Tibial nerve (tissue), 4 donors: ENCODE results near the gene DOK3. TPM values are rescaled to one million over a fixed set of nuclear protein-coding genes. Genes with fewer than 3 reads are reported as not detected.
A peak's percentile ranks its signal among the peaks of the same experiment; 100 is the strongest.

Experiments used
- DNase-seq, 2 donors: peaks; one replicate each; pipeline ENCODE4 v3.0.0-alpha.2; 2019; ENCODE audit warnings: low spot score in 2 of 2
- H3K27ac ChIP-seq, 4 donors: fragments of 200-600 bp; sonication (generic) in 3 of 4; one replicate each; pipeline ENCODE4 v1.5.1; 2017 to 2019; ENCODE audit warnings: mild to moderate bottlenecking in 1 of 4
- H3K27me3 ChIP-seq, 2 donors: fragments of 200-600 bp; sonication (generic) in 1 of 2; one replicate each; pipeline versions ENCODE4 v1.5.1 to v1.6.0; 2017 to 2019
- H3K36me3 ChIP-seq, 3 donors: fragments of 200-600 bp; sonication (generic); one replicate each; pipeline ENCODE4 v1.5.1; 2018 to 2019
- H3K4me1 ChIP-seq, 4 donors: fragments of 200-600 bp; sonication (generic) in 3 of 4; one replicate each; pipeline ENCODE4 v1.5.1; 2017 to 2019
- H3K4me3 ChIP-seq, 4 donors: fragments of 200-600 bp; sonication (generic) in 3 of 4; one replicate each; pipeline ENCODE4 v1.5.1; 2017 to 2019; ENCODE audit warnings: mild to moderate bottlenecking in 1 of 4, moderate library complexity in 1 of 4
- H3K9me3 ChIP-seq, 4 donors: fragments of 200-600 bp; sonication (generic) in 3 of 4; one replicate each; pipeline ENCODE4 v1.5.1; 2017 to 2019
- EP300 ChIP-seq, 2 donors: sonication (generic); formaldehyde crosslinking; IDR thresholded peaks; one replicate each; pipeline ENCODE4 v1.6.1; 2017; ENCODE audit warnings: antibody characterized with exemption in 2 of 2, mild to moderate bottlenecking in 1 of 2
- POLR2A ChIP-seq, 2 donors: fragments of 450-650 bp; IDR thresholded peaks; one replicate each; pipeline ENCODE4 v1.6.1; 2017; ENCODE audit warnings: antibody characterized with exemption in 2 of 2, mild to moderate bottlenecking in 2 of 2, moderate library complexity in 2 of 2
- WGBS, 2 donors: methylation state at CpG; one replicate each; pipeline ENCODE4 v1.1.5; 2018; 5-methylcytosine and 5-hydroxymethylcytosine counted together
- total RNA-seq, 4 donors: library from RNA; depleted of rRNA; stranded (reverse); fragments of >200 nt; gene quantifications; one replicate each; pipeline ENCODE4 v1.1.0, GENCODE V29; 2016
- TF ChIP-seq, protein P1 (sequence below), 5 experiments: fragments of 200-600 bp in 3 of 5; fragments of 450-650 bp in 2 of 5; sonication (generic) in 3 of 5; IDR thresholded peaks; one replicate each; pipeline ENCODE4 v1.5.1; 2016 to 2019; ENCODE audit warnings: antibody characterized with exemption in 5 of 5, mild to moderate bottlenecking in 3 of 5, moderate library complexity in 2 of 5

DOK3 gene
- total RNA-seq, 4 donors from 2014 or later, result 7.8 to 20.1 (median 11.5) TPM

DNA sequence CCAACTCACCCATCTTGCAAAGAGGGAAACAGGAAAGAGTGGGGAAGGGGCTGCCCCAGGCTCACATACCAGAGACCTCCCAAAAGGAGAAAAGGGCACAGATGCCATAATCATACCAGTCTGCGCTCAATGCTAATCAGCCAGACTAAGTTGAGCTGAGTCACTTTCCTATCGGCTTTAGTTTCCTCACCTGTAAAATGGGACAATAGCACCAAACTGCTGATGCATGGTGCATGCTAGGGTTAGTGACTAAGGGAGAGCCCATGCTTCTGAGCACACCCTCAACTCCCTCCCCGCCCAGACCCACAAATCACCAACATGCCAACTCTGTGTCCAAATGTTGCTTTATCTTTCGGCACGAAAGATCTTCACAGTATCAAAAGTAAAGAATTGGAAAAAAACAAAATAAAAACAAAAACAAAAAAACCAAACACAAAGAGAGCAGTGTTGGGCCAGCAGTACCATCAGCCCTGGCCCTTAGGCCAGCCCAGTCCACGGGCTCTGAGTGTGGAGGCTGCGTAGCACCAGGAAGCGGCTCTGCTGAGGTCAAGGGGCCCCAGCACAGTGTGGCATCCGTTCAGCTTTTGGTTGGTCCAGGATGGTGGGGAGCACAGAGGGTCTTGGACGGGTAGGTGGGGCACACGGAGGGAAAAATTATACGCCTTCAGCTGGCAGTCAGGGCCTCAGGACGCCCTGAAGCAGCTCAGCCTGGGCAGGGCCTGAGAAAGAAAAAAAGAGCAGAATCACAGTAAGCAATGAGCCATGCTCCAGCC, 10.0 kb upstream of the DOK3 start:
- 76 to 79% methylated on average over 13 of the region's 13 CpGs for WGBS, 2 donors
- no peak overlapping the region for H3K27ac ChIP-seq
- H3K4me1 ChIP-seq, result peaks cover 3 to 30% (median 10%) of the 10 kb centered on the region in 4 donors
- H3K4me3 ChIP-seq, result no peak overlapping the region
- H3K9me3 ChIP-seq, result no peaks in the 10 kb centered on the region
- H3K36me3 ChIP-seq, result peaks cover 0 to 69% (median 11%) of the 10 kb centered on the region in 3 donors
- H3K27me3 ChIP-seq, result no peaks in the 10 kb centered on the region
- no peak for DNase-seq
- TF ChIP-seq EP300 (IDR thresholded peaks at IDR 0.05) (no peak), POLR2A (IDR thresholded peaks at IDR 0.05) (no peak)
- TF ChIP-seq, protein P1, sequence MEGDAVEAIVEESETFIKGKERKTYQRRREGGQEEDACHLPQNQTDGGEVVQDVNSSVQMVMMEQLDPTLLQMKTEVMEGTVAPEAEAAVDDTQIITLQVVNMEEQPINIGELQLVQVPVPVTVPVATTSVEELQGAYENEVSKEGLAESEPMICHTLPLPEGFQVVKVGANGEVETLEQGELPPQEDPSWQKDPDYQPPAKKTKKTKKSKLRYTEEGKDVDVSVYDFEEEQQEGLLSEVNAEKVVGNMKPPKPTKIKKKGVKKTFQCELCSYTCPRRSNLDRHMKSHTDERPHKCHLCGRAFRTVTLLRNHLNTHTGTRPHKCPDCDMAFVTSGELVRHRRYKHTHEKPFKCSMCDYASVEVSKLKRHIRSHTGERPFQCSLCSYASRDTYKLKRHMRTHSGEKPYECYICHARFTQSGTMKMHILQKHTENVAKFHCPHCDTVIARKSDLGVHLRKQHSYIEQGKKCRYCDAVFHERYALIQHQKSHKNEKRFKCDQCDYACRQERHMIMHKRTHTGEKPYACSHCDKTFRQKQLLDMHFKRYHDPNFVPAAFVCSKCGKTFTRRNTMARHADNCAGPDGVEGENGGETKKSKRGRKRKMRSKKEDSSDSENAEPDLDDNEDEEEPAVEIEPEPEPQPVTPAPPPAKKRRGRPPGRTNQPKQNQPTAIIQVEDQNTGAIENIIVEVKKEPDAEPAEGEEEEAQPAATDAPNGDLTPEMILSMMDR (IDR thresholded peaks at IDR 0.05), result no peak

DNA sequence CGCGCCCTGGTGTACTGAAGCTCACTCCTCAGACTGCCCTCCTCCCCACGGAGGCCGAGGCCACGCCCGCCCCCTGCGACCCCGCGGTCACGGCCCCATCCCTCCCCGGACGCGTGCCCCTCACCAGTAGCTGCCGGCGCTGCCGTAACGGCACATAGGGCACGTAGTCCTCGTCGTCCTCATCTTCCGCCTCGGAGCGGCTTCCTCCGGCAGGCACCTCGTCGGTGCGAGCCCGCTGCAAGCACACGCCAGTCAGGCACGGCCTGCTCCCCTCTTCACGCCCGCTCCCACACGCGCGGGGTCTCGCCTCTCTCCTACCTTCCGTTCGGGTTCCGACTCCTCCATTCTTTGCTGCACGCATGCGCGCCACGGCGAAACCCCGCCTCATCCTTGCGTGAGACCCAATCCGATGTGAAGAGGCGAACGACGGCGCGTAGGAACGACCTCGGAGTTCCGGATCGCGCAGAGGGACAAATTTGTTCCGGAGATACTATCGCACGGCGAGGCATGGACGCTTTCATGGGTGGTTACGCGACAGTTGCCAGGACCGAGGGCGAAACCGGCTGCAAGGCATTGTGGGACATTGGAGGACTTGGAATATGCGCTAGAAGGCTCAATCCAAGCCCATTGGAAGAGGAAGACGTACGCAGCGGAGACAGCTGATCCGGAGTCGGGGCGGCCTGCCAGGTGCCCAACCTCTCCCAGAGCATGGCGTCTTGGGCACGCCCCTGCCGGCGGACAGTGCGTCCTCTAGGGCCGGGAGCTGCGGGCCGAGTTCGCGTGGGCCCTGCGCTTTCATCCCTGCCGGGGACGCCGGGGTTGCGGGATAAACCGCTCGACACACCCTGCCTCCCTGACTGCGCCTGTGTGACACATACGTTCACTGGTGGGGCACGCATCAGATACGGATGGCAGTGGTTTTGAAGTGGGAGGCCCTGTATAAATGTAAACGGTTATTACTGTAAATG, 7.3 kb upstream of the DOK3 start, which contains the start of gene DDX41:
DDX41 (minus strand) TSS at position 361 of the 968 bp plus-strand sequence; CDS start at position 345, 16 bp downstream.
- H3K27ac ChIP-seq, result peak within 1 kb of the TSS; percentile 77 to 89 (median 84)
- peaks cover 2 to 69% (median 14%) of the 10 kb centered on the region in 3 donors for H3K36me3 ChIP-seq
- peaks cover 3 to 34% (median 10%) of the 10 kb centered on the region in 4 donors for H3K4me1 ChIP-seq
- peak in 1 of 2 donors; percentile 99 for TF ChIP-seq EP300 (IDR thresholded peaks at IDR 0.05)
- TF ChIP-seq, protein P1 (IDR thresholded peaks at IDR 0.05), result peak in 3 of 5 experiments; percentile 0 to 58 (median 7)
- peak in 1 of 2 donors; percentile 54 for TF ChIP-seq POLR2A (IDR thresholded peaks at IDR 0.05)
- H3K27me3 ChIP-seq, result no peaks in the 10 kb centered on the region
- peak within 1 kb of the TSS; percentile 72 to 95 (median 88) for H3K4me3 ChIP-seq
- peak; percentile 94 to 96 for DNase-seq
- no peaks in the 10 kb centered on the region for H3K9me3 ChIP-seq
- 0% methylated on average over 79 to 86 of the region's 96 CpGs for WGBS, 2 donors

DNA sequence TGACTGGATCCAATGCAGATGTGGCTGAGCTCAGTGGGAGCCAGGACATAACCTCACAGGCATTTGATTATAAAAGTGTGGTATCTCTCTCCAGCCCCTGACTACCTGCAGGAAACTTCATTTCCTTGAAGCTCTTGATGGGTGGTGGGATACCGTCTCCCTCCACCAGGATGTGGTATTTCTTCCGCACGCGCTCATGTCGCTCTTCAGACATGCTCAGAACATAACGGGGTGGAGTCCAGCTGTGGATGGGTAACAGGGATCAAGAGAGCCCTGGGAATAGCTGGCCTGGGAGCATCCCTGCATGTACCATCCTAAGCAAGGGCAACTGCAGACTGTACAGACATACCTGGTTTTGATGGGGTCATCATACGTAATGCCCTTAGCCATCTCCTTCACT, 6.0 kb upstream of the DOK3 start:
- Histone ChIP-seq H3K4me1 (peaks cover 3 to 34% (median 10%) of the 10 kb centered on the region in 4 donors), H3K4me3 (peak overlapping the region in 2 of 4 donors; percentile 72 to 95), H3K9me3 (no peaks in the 10 kb centered on the region), H3K27ac (no peak overlapping the region), H3K27me3 (no peaks in the 10 kb centered on the region), H3K36me3 (peaks cover 2 to 69% (median 13%) of the 10 kb centered on the region in 3 donors)
- no peak for DNase-seq
- 87 to 96% methylated on average over 7 of the region's 7 CpGs for WGBS, 2 donors
- TF ChIP-seq, protein P1 (IDR thresholded peaks at IDR 0.05), result no peak
- TF ChIP-seq POLR2A (IDR thresholded peaks at IDR 0.05) (no peak), EP300 (IDR thresholded peaks at IDR 0.05) (no peak)

DNA sequence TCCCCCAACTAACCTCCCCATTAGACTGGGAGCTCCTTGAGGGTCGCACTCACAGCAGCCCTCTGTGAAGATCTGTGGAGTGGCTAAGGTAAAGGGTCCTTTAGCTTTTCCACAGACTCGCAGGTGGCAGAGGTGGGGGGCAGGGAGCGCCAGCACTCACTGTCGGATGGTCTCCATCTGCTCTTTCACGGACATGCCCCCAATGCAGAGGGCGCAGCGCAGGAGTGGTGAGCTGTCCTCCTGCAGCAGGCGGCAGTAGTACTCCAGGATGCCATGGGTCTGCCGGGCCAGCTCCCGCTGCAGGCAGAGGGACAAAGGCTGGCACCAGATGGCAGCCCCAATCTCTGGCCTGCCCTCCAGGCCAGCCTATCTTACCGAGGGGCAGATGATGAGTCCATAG, 4.9 kb upstream of the DOK3 start:
- Histone ChIP-seq H3K36me3 (peaks cover 2 to 67% (median 13%) of the 10 kb centered on the region in 3 donors), H3K9me3 (no peaks in the 10 kb centered on the region), H3K4me1 (peaks cover 3 to 41% (median 12%) of the 10 kb centered on the region in 4 donors), H3K27me3 (no peaks in the 10 kb centered on the region), H3K27ac (no peak overlapping the region), H3K4me3 (no peak overlapping the region)
- DNase-seq, result no peak
- WGBS, 2 donors, result 94% methylated on average over 8 to 11 of the region's 11 CpGs
- TF ChIP-seq EP300 (IDR thresholded peaks at IDR 0.05), result no peak
- TF ChIP-seq, protein P1 (IDR thresholded peaks at IDR 0.05), result no peak
- TF ChIP-seq POLR2A (IDR thresholded peaks at IDR 0.05), result no peak
